HG02938 (cell line): Measurements from ENCODE around the gene LDB2.

ENCODE experiments used
- ATAC-seq: cut with Tn5 transposase; IDR thresholded peaks from one replicate; pipeline ENCODE4 v1.9.1; 2021; ENCODE audit warnings: mild to moderate bottlenecking, moderate library complexity; ENCODE audit not compliant: unreplicated experiment

LDB2 gene

GRCh38 chr4:16809064-16809463 is 89.4 kb downstream of the LDB2 start:
- no peak for ATAC-seq

DNA sequence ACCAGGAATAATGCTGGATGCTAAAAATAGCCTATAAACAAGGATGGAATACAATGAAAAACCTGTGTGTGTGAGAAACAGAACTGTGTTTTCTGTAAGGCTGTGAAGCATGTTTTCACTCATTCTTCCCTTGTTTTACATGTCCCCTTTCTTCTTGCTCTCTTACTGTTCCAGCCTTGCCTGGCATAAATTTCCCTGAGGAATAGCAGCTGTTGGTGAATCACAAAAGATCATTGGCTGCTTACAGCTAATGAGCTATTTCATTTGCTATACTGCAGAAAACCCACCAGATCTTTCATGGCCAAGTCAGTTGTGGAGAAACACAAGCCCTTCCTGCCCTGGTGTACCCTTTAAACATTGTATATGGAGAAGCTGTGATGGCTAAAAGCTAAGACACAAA is 91.1 kb downstream of the LDB2 start:
- ATAC-seq: no peak

- no peak for ATAC-seq
Observed at GRCh38 chr4:16804581-16804980, 93.9 kb downstream of the LDB2 start.

GRCh38 chr4:16802044-16802443 is 96.4 kb downstream of the LDB2 start:
- no peak for ATAC-seq

- ATAC-seq: no peak
Observed at GRCh38 chr4:16801356-16801755, 97.1 kb downstream of the LDB2 start.

DNA sequence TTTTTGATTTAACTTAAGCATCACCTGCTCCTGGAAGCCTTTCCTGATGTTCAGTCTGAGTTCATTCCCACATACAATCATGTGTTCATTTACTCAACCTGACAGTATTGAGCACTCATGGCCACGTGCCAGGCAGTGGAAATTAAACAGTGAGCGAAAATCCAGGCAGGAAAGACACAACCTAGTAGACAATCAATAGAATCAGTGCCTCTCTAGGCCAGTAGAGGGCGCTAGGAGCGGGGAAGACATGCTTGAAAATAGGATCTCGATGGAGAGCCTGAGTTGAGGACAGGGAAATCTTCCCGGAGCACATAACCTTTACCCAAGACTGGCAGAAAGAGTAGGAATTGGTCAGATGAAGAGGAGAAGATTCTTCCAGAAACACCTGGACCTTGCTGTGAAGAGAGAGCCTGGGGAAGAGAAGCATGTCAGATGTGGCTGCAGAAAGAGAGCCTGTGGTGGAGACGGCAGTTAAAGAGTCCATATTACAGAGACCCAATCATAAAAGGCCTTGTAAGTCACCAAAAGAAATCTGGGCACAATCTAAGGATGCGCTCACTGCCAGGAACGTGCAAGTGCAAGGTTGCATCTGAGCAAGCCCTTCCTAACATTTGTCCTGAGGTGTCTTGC is 103.5 kb downstream of the LDB2 start:
- ATAC-seq: no peak

DNA sequence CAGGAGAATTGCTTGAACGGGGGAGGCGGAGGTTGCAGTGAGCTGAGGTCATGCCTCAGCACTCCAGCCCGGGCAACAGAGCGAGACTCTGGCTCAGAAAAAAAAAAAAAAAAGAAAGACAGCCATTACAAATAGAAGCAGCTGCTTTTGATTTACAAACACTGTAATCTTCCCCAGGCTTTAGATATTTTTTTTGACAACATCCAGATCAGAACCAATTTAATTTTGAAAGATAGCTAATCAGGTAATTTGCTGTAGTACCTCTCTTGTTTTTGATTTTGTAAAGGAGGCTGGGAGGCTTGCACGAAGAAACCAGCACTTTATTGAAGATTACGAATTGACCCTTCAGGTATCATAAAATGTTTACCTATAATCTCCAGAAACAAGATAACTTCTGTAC is 107.0 kb downstream of the LDB2 start:
- no peak for ATAC-seq

DNA sequence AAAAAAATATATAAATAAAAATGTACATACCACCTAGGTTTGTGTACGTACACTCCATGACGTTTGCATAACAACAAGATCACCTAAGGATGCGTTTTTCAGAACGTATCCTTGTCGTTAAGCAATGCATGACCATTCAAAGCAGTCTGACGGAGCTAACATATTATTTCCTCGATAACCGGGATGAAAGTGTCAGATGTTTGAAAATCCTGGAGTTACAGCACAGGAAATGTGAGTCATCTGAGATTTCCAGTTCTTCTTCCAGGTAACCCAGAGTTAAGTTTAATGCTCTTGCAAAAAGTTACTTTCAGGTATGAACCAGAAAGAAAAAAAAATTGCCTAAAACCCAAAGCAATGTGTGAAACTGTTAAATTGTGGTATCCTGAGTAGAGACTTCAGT is 107.9 kb downstream of the LDB2 start:
- ATAC-seq: no peak

- ATAC-seq: no peak
Observed at GRCh38 chr4:16788868-16789267, 109.6 kb downstream of the LDB2 start.

- ATAC-seq: no peak
Observed at GRCh38 chr4:16785793-16786527, 112.5 kb downstream of the LDB2 start.

GRCh38 chr4:16783119-16783518 is 115.3 kb downstream of the LDB2 start:
- no peak for ATAC-seq

- ATAC-seq: no peak
Observed at GRCh38 chr4:16779028-16779675, 119.3 kb downstream of the LDB2 start.

DNA sequence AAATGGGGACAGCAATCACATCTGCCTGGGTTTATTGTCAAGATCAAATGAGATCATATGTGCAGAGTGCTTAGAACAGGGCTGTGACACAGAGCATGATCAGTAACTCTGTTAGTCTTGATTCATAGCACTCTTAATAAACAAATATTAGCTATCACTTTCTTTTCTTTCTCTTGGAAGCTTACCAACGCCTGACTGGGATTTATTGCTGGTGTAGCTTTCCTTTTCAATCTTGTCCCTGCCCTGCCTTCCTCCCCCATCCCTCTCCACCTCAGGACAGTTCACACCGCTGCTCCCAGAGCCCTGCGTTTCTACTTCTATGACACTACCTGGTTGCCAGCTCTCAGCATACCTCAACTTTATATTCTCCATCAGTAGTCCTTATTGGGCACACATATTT is 120.7 kb downstream of the LDB2 start:
- ATAC-seq: no peak

GRCh38 chr4:16775411-16776154 is 122.9 kb downstream of the LDB2 start:
- no peak for ATAC-seq

GRCh38 chr4:16772366-16772850 is 126.0 kb downstream of the LDB2 start:
- no peak for ATAC-seq

DNA sequence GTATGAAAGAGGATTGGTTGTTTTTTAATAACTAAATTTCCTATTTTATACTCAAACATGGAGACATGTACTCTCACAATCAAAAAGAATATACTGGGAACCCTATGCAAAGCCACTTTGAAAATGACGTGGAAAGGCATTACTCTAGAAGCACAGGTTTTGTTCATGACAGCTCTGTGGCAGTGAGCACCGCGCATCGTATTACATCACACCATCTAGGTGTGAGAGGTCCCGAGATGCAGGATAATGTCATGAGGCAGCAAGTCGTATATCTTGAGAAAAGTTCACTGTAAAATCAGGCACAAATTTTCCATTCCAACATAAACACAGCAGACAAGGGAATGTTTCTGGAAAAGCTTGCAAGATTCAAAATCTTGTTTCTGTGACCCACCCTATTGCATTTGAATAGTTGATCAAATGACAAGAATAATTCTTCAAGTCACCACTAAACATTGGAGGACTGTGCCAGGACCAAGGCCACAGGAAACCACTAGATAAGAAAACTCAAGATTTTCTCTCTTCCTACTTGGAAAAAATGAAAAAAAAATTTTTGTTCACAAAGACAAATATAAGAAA is 127.6 kb downstream of the LDB2 start:
- no peak for ATAC-seq

- no peak for ATAC-seq
Observed at GRCh38 chr4:16767861-16768260, 130.6 kb downstream of the LDB2 start.

- no peak for ATAC-seq
Observed at GRCh38 chr4:16767251-16767650, 131.2 kb downstream of the LDB2 start.

GRCh38 chr4:16765546-16765945 is 132.9 kb downstream of the LDB2 start:
- ATAC-seq: no peak

GRCh38 chr4:16764622-16765021 is 133.8 kb downstream of the LDB2 start:
- no peak for ATAC-seq
